IPS-18c (cell line): ENCODE results near the gene PNISR.

Experiments
- H3K4me3 ChIP-seq: 2 replicates; pipeline ENCODE4 v1.7.0; 2013; ENCODE audit warnings: low read depth, mild to moderate bottlenecking, low read length, moderate library complexity; ENCODE audit not compliant: insufficient read depth
- H3K9me3 ChIP-seq: one replicate; pipeline ENCODE4 v1.6.1; 2013; ENCODE audit warnings: mild to moderate bottlenecking, low read length, moderate library complexity; ENCODE audit not compliant: control insufficient read depth, insufficient read depth

The PNISR gene

DNA sequence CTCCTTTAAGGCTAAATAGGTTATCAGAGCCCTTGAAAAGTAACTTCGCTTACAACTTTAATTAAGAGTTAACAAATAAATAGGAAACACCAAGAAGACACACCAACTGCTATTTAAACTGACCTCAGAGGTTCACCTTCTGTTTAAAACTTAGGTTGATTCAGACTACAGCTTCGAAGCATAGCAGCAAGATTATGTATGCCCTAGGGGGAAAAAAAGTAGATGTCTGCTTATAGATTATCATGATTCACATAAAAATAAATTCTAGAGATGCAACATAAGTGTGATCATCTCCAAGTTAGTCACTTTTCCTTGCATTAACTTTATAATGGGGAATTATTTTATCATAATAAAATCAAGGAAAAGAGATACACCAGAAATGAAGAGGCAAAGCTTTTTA is 8.9 kb downstream of the PNISR start:
- Histone ChIP-seq H3K4me3 (no peak overlapping the region), H3K9me3 (no peaks in the 10 kb centered on the region)

DNA sequence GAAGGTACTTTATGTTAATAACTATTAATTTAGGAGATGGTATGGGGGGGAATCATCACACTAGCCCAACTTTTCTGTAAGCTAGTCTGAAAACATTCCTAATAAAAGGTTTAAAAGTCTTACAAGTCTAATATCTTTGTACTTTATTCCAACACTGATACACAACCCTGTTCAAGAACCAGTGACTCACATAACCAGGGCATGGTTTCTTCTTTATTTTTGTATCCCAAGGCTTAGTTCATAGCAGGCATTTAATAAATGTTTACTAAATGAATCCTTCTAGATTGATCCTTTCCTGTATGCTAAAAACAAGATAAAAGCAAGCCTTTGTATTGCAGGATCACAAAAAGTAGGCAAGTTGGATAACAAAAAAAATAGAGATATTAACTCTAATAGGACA is 9.7 kb downstream of the PNISR start:
- Histone ChIP-seq H3K9me3 (no peaks in the 10 kb centered on the region), H3K4me3 (no peak overlapping the region)

DNA sequence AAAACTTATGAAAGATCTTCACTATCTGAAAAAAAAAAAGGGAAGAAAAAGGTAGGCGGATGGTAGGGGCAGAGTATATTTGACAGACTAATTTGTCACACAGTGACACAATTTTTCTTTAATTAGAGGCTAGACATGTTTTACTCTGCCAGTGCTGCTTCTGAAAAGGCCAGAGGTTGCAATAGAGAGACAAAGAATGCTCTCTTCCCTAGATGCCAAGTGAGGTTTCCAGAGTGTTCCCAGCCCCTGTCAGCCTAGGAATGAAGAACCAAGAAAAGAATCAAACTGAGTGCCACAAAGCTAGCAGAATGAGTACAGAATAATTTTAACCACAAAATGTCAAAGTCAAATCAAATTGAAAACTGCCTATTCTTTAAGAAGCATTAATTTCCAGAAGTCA is 13.0 kb downstream of the PNISR start:
- Histone ChIP-seq H3K4me3 (no peak overlapping the region), H3K9me3 (no peaks in the 10 kb centered on the region)

DNA sequence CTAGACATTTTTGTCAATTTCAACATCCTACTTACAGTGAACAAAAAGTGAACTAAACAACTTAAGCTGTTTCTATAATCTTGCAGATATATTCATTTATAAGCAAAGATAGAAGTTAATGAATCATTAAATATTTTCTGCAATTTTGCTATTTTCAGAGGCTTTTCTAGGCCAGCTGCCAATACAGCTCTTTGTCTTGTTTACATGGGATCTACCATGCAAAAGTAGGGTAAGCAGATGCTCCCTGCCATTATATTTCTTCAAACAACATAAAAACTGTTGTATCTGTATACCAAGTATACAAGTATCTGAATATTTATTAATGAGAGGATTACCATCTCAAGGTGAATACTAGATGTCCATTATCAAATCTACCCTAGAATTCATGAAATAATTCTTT is 15.4 kb downstream of the PNISR start:
- Histone ChIP-seq H3K4me3 (no peak overlapping the region), H3K9me3 (no peaks in the 10 kb centered on the region)

DNA sequence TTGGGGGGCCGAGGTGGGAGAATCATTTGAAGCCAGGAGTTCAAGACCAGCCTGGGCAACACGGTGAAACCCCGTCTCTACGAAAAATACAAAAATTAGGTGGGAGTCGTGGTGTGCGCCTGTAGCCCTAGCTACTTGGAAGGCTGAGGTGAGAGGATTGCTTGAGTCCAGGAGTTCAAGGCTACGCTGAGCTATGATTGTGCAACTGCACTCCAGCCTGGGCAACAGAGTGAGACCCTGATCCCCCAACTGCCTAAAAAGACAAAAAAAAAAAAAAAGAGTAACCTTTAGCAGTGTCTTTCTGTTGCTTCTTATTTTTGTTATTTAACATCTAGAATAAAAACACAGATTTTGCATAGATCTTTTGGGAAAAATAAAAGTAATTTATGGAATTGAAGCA is 18.0 kb downstream of the PNISR start:
- Histone ChIP-seq H3K9me3 (no peaks in the 10 kb centered on the region), H3K4me3 (no peak overlapping the region)

DNA sequence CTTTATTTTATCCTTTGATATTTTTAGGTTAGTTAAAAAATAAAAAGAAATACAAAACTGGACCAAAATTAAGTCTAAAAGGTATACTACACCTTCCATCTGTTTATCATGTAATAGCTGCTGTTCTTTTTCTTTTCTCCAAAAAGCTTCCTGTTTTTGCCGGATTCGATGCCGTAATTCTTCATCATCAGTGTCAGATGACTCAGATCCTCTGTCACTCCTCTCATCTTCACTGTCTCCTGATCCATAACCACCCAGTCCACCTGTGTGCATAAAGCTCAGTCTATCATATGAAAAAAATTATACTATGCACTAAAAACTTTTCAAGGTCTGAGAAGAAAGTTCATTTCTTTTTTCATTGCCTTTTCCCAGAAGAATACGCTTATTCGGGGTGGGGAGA is 22.7 kb downstream of the PNISR start:
- Histone ChIP-seq H3K4me3 (no peak overlapping the region), H3K9me3 (no peaks in the 10 kb centered on the region)

DNA sequence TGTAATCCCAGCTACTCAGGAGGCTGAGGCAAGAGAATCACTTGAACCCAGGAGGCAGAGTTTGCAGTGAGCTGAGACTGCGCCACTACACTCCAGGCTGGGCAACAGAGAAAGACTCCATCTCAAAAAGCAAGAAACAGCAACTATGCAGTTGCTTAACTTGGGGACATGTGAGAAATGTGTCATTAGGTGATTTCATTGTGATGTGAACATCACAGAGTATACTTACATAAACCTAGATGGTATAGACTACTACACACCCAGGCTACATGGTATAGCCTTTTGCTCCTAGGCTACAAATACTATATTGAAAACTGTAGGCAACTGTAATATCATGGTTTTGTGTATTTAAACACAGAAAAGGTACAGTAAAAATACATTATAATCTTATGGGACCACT is 27.8 kb downstream of the PNISR start:
- Histone ChIP-seq H3K4me3 (no peak overlapping the region), H3K9me3 (no peaks in the 10 kb centered on the region)

DNA sequence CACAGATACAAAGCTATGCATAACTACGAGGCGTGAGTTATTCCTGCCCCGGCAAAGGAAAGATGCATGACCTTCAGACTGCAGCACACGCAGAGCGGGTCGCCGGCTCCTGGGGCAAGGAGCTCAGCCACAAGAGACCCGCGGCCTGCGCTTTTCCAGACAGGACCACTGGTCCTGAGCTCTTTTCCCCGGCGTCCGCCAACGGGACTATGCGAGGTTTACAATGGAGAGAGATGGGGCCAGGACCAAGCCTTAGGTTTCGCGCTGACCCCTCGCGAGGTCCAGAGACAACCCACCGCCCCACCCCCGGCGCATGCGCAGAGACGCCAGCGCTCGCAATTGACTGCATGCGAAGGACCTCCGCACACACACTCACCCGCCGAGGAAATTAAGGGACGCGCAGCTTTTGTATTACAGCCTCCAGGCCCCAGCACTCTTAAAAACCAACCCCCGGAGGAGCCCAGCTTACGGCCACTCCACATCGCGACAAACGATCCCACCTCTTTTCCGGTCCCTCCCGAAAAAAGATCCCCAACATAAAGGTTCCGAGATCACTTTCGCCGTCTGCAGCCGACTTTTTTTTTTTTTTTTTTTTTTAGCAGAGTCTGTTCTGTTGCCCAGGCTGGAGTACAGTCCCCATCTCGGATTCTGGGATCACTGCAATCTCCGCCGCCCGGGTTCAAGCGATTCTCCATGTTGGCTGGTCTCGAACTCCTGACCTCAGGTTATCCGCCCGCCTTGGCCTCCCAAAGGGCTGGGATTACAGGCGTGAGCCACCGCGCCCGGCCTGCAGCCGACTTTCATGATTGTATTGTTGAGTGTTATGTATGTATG is 31.2 kb downstream of the PNISR start, which contains the start of gene COQ3:
COQ3 (minus strand) TSS at position 498 of the 834 bp plus-strand sequence; CDS start at position 482, 16 bp downstream.
- peak within 1 kb of the TSS; percentile 90 for H3K4me3 ChIP-seq
- no peaks in the 10 kb centered on the region for H3K9me3 ChIP-seq

DNA sequence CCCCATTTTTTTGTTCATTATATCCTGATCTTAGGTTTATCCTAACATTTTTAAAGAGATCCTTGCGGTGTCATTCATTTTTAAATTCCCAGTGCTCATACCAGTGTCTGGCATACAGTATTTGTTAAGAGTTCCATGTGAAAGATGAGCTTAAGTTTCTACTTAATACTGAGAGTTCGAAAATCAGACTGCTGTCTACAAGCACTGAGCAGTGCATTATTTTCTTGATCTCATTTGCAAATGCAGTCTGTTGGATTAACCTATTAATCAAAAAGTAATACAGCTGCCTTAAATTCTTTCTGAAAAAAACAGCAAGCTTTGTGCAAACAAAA is 31.8 kb downstream of the PNISR start:
- Histone ChIP-seq H3K4me3 (peak overlapping the region; percentile 90), H3K9me3 (no peaks in the 10 kb centered on the region)

DNA sequence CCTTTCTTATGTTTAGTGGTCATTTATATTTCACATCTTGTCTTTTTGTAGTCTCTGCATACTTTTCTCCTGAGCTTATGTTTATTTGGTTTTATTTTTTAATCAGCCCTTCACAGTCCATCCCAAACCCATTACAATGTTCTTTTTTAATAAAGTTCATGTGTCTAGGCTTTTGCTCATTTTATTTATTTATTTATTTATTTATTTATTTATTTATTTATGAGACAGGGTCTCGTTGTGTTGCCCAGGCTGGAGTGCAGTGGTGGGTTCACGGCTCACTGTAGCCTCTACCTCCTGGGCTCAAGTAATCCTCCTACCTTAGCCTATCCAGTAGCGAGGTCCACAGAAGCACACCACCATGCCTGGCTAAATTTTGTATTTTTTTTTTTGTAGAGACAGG is 34.2 kb downstream of the PNISR start:
- no peaks in the 10 kb centered on the region for H3K9me3 ChIP-seq
- H3K4me3 ChIP-seq: no peak overlapping the region

DNA sequence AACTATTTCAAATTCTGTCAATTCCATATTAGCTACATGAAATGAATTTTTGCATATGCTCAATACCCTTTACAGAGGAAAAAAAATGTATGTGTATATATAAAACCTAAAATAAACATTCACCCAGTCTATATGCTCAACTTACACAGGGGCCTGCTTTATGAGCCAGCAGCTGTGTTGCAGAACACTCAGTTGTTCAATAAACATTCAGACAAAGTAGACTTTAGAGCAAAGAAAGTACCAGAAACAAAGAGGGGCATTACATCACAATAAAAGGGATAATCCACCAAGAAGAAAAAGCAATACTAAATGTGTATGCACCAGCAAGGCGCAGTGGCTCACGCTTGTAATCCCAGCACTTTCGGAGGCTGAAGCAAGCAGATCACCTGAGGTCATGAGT is 40.6 kb downstream of the PNISR start:
- no peaks in the 10 kb centered on the region for H3K9me3 ChIP-seq
- no peak overlapping the region for H3K4me3 ChIP-seq

DNA sequence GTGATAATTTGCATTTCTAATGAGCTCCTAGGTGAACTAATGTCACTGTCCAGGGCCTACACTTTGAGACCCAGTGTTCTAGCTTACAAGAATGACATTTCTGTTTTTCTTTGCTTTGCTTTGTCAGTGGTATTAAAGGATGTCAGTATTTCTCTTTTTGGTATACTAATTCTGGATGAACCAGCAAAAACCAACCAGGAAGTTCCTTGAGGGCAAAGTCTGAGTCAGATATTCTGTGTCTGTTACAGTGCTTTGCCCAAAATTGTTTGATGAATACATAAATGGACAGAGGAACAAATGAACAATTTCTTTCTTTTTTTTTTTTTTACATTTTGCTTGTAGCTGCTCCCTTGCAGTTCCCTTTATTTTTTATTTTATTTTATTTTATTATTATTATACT is 46.5 kb downstream of the PNISR start:
- no peaks in the 10 kb centered on the region for H3K9me3 ChIP-seq
- H3K4me3 ChIP-seq: no peak overlapping the region

DNA sequence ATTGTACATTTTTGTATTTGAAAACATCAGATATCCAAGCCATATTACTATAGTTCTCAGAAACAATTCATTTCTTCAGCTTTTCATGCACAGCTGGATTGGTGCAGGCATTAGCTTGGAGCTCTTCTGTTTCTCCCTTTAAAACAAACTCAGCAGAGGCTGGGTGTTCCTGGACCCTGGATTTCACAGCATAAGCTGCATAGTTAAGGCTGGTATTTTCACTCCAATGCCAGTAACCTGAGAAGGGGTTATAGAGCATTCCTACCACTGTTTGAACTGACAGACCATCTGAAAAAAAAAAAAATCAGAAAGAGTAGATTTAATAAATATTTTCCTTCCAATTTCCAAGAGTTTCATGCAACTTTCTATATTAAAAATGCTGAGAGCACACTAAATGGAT is 55.6 kb downstream of the PNISR start:
- Histone ChIP-seq H3K9me3 (no peaks in the 10 kb centered on the region), H3K4me3 (no peak overlapping the region)

DNA sequence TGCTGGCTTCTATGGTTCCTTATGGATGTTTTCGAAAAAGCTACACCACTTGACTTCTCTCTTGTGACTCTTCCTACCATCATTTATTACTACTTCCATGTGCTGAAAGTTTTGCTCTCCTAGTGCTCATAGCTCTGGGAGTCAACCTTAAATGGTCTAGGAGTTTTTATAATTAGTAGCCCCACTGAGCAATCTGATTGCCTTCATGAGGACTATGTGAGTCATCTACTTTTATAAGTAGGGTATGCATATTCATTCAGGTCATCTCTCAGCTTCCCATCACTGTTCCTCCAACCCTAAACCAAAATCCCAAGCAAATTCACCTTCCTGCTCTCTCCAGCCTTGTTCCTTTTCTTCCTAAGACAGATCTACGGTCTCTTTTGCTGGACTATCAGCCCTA is 58.3 kb downstream of the PNISR start:
- H3K4me3 ChIP-seq: no peak overlapping the region
- no peaks in the 10 kb centered on the region for H3K9me3 ChIP-seq

DNA sequence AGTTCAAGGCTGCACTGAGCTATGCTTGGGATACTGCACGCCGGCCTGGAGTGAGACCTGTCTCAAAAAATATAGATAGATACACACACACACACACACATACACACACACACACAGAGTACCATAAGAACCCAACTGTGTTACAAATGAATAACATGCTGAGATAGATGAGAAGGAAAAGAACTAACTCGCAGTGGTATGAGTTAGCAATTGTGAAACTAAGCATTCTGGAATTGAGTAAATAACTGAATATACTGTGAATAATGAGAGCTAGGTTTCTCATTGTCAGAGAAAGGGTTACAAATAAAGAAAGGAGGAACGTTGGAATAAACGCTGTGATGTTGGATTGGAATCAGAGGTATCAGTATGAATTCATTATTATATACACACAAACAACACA is 61.1 kb downstream of the PNISR start:
- H3K9me3 ChIP-seq: no peaks in the 10 kb centered on the region
- no peak overlapping the region for H3K4me3 ChIP-seq

DNA sequence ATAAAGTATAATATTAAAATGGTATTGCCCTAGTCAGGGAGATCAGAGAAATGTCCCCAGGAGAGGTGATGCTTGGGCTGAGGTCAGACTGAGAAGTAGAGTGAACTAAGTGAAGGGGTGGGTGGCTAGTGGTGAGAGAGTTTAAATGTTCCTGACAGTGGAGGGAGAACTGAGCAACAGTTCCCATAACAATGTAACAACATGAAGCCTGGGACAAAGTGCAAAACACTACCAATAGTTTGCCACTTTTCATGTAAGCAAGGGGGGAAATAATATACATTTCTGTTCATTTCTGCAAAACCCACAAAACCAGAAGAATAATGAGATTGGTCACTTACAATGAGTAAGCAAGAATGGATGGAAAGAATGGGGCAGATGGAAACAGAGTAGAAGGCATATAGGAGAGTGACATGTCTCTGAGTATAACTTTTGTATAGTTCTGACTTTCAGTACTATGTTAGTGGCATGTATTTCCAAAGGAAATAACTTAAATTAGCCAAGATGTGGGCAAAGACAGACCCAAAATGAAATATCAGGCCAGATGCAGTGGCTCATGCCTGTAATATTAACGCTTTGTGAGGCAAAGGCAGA is 62.3 kb downstream of the PNISR start:
- no peak overlapping the region for H3K4me3 ChIP-seq
- H3K9me3 ChIP-seq: no peaks in the 10 kb centered on the region

DNA sequence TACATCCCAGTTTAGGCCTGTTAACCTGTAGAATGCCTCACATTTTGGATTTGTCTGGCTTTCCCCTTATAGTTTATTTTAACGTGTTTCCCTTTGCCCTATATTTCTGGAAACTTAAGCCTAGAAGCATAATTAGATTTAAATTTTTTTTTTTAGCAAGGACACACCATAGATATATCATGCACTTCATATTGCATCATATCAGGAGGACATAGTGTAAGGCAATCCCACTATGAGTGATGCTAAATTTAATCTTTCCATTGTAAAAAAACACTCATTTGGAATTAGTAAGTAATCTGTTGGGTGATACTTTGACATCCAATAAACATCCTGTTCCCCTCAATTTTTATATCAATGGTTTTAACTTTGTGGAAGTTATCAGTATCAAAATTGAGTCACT is 65.3 kb downstream of the PNISR start:
- Histone ChIP-seq H3K4me3 (no peak overlapping the region), H3K9me3 (no peaks in the 10 kb centered on the region)

DNA sequence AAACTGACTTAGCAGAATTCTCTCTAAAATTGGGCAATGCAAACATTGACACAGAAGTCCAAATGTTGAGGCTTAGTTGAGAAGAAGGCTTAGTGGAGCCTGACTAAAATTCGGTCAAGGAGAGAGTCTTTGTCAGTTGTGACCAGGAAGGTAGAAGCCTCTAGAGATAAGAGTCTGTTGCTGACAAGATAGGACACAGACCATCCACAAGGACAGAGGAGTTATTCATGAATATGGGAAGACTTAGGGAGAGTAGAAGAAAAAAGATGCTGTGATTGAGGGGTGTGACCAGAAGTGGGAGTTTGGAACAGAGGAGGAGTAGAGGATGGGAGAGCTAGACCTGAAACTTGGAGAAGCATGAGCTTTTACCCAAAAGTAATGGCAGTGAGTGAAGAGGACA is 68.5 kb downstream of the PNISR start:
- no peak overlapping the region for H3K4me3 ChIP-seq
- H3K9me3 ChIP-seq: no peaks in the 10 kb centered on the region

DNA sequence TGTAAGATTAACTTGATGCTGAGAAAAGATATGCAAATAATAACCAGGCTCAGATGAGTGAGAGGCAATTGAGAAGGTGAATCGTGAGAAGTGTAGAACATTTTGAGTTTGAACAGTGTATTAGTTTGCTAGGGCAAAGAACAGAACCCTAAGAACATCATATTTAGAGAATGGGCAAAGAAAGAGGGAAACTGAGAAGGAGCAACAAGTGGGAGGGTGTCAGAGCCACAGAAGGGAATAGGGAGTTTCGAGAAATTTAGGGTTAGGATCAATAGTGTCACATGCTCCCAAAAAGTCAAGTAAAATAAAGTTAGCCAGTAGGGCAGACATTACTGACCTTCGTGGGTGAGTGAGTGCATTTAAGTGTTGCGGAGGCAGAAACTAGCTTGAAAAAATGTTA is 70.1 kb downstream of the PNISR start:
- Histone ChIP-seq H3K4me3 (no peak overlapping the region), H3K9me3 (no peaks in the 10 kb centered on the region)
